Measurements from ENCODE around the gene OXSR1. TPM values are rescaled to one million over a fixed set of nuclear protein-coding genes. Genes with fewer than 3 reads are reported as not detected.

Gene OXSR1
- total RNA-seq, 1 experiment from 2014 or later = 35.1 TPM

DNA sequence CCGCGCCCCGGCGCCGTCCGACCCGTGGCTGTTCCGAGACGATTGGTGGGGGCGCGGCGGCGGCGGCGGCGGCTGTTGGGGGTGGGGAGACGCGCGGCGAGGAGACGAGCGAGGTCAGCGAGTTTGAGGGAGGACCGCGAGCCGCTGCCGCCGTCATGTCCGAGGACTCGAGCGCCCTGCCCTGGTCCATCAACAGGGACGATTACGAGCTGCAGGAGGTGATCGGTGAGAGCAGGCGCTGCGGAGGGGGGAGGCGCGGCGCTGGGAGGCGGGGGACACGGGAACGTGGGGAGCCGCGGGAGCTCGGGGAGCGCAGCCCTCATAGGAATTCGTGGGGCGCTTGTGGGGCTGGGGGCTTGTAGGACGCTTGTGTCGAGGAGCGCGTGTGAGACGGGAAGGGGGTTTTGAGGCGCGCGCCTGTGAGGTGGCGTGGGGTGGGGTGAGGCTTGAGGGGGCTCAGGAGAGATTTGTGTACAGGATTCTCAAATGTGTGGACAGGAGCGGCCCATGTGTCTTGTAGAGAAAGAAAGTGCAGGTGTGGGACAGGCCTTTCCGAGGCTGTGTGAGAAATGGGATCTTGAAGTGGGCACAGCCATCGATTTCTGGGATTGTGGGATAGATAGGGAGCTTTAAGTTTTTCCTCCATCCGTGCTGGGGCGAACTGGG, 518 bp downstream of the OXSR1 start:
- no peaks in the 10 kb centered on the region for H3K9me2 ChIP-seq (ENCODE audit: insufficient read depth)
- no peaks in the 10 kb centered on the region for H3K36me3 ChIP-seq (ENCODE audit: control insufficient read depth in 1 of 2, insufficient read depth in 2 of 2, low read length in 2 of 2)
- DNase-seq (ENCODE audit: low read depth, low spot score) = no peak
- H3K27ac ChIP-seq (ENCODE audit: low read depth, low read length) = peak overlapping the region; percentile 90
- ChIA-PET CTCF (interaction anchor here (0.7 to 2.0 kb wide), 2 partner anchors 12 to 24 kb away, joined by 3 to 9 read pairs; no protein-coding TSS in a partner anchor), POLR2A (interaction anchor here (0.7 to 2.4 kb wide), 3 partner anchors 29 to 315 kb away, joined by 3 to 19 read pairs (median 4); partner anchors contain the start of gene ACAA1), RAD21 (ENCODE audit: low non-redundant PET in 1 of 2, low total read pairs in 2 of 2, uncharacterized antibody in 2 of 2, unreplicated experiment in 2 of 2) (no interaction called here)
- H3K4me1 ChIP-seq (ENCODE audit: control insufficient read depth in 1 of 2, insufficient read depth in 2 of 2, low read length in 2 of 2) = peaks cover 6 to 43% of the 10 kb centered on the region in 2 experiments; a peak in 3 of 4 replicates
- BruUV-seq (replicated peaks) = no TSS peak
- peaks cover 4% of the 10 kb centered on the region; the same call in 1 of the 2 replicates for H4K20me1 ChIP-seq (ENCODE audit: insufficient read depth)
- peaks cover 56% of the 10 kb centered on the region for H3K79me2 ChIP-seq (ENCODE audit: insufficient read depth, low read length)
- peak overlapping the region; percentile 88 to 92 for H3K4me3 ChIP-seq (replicated peaks in 1 of 2; ENCODE audit: low read depth in 1 of 2, low read length in 2 of 2)
- no peak overlapping the region for H2AFZ ChIP-seq (ENCODE audit: low read depth, low read length, poor library complexity, severe bottlenecking)
- peak overlapping the region; percentile 77 for H3K4me2 ChIP-seq (ENCODE audit: low read length)
- intact Hi-C loops (cut with micrococcal nuclease) = loop anchor here (2.0 kb wide), 1 partner anchor 29 kb away; the partner anchor contains the start of gene ACAA1
- no peaks in the 10 kb centered on the region for H3K9me3 ChIP-seq (ENCODE audit: control insufficient read depth in 1 of 2, insufficient read depth in 1 of 2, low read depth in 1 of 2, low read length in 2 of 2)
- peak overlapping the region; percentile 94 for H3K9ac ChIP-seq (ENCODE audit: low read length)
- no peaks in the 10 kb centered on the region for H3K27me3 ChIP-seq (ENCODE audit: insufficient read depth, low read length)
- ATAC-seq = no peak
- no peak for TF ChIP-seq JUND (IDR thresholded peaks at IDR 0.05)
- TF ChIP-seq EZH2phosphoT487 (IDR thresholded peaks at IDR 0.05; ENCODE audit: borderline replicate concordance) = no peak
- no peak for TF ChIP-seq TCF7L2 (IDR thresholded peaks at IDR 0.05; ENCODE audit: borderline replicate concordance, extremely low read depth, insufficient read depth, insufficient read length)
- TF ChIP-seq ZNF274 (IDR thresholded peaks at IDR 0.05; ENCODE audit: low read depth, low read length) = no peak
- TF ChIP-seq, protein P1, sequence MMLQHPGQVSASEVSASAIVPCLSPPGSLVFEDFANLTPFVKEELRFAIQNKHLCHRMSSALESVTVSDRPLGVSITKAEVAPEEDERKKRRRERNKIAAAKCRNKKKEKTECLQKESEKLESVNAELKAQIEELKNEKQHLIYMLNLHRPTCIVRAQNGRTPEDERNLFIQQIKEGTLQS (IDR thresholded peaks at IDR 0.05) = no peak
- TF ChIP-seq, protein P2, sequence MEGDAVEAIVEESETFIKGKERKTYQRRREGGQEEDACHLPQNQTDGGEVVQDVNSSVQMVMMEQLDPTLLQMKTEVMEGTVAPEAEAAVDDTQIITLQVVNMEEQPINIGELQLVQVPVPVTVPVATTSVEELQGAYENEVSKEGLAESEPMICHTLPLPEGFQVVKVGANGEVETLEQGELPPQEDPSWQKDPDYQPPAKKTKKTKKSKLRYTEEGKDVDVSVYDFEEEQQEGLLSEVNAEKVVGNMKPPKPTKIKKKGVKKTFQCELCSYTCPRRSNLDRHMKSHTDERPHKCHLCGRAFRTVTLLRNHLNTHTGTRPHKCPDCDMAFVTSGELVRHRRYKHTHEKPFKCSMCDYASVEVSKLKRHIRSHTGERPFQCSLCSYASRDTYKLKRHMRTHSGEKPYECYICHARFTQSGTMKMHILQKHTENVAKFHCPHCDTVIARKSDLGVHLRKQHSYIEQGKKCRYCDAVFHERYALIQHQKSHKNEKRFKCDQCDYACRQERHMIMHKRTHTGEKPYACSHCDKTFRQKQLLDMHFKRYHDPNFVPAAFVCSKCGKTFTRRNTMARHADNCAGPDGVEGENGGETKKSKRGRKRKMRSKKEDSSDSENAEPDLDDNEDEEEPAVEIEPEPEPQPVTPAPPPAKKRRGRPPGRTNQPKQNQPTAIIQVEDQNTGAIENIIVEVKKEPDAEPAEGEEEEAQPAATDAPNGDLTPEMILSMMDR (IDR thresholded peaks at IDR 0.05 in 2 of 3, conservative IDR thresholded peaks at IDR 0.05 in 1 of 3; ENCODE audit: borderline replicate concordance in 1 of 3, insufficient read depth in 1 of 3, low read depth in 2 of 3, low read length in 2 of 3) = no peak
- no peak for TF ChIP-seq RAD21 (IDR thresholded peaks at IDR 0.05; ENCODE audit: low read depth)
- no peak for TF ChIP-seq CEBPB (IDR thresholded peaks at IDR 0.05; ENCODE audit: low read depth)
- TF ChIP-seq SP1 (IDR thresholded peaks at IDR 0.05; ENCODE audit: low read depth) = no peak
- no peak for TF ChIP-seq EGR1 (IDR thresholded peaks at IDR 0.05; ENCODE audit: low read depth)
- TF ChIP-seq FOSL1 (IDR thresholded peaks at IDR 0.05; ENCODE audit: low read depth) = no peak
- TF ChIP-seq, protein P3, sequence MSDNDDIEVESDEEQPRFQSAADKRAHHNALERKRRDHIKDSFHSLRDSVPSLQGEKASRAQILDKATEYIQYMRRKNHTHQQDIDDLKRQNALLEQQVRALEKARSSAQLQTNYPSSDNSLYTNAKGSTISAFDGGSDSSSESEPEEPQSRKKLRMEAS (IDR thresholded peaks at IDR 0.05) = 0 out of 2 replicates have a peak, but pooled peaks have one; percentile 15
- no peak for TF ChIP-seq POLR2A (IDR thresholded peaks at IDR 0.05; ENCODE audit: borderline replicate concordance, extremely low read depth, insufficient read depth, insufficient read length)
- peak; percentile 44; the same call in 1 of the 2 replicates for TF ChIP-seq SIN3A (IDR thresholded peaks at IDR 0.05; ENCODE audit: low read depth)
- no peak for TF ChIP-seq EZH2 (IDR thresholded peaks at IDR 0.05)
- TF ChIP-seq, protein P4, sequence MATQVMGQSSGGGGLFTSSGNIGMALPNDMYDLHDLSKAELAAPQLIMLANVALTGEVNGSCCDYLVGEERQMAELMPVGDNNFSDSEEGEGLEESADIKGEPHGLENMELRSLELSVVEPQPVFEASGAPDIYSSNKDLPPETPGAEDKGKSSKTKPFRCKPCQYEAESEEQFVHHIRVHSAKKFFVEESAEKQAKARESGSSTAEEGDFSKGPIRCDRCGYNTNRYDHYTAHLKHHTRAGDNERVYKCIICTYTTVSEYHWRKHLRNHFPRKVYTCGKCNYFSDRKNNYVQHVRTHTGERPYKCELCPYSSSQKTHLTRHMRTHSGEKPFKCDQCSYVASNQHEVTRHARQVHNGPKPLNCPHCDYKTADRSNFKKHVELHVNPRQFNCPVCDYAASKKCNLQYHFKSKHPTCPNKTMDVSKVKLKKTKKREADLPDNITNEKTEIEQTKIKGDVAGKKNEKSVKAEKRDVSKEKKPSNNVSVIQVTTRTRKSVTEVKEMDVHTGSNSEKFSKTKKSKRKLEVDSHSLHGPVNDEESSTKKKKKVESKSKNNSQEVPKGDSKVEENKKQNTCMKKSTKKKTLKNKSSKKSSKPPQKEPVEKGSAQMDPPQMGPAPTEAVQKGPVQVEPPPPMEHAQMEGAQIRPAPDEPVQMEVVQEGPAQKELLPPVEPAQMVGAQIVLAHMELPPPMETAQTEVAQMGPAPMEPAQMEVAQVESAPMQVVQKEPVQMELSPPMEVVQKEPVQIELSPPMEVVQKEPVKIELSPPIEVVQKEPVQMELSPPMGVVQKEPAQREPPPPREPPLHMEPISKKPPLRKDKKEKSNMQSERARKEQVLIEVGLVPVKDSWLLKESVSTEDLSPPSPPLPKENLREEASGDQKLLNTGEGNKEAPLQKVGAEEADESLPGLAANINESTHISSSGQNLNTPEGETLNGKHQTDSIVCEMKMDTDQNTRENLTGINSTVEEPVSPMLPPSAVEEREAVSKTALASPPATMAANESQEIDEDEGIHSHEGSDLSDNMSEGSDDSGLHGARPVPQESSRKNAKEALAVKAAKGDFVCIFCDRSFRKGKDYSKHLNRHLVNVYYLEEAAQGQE (IDR thresholded peaks at IDR 0.05; ENCODE audit: low read depth) = no peak
- TF ChIP-seq, protein P5, sequence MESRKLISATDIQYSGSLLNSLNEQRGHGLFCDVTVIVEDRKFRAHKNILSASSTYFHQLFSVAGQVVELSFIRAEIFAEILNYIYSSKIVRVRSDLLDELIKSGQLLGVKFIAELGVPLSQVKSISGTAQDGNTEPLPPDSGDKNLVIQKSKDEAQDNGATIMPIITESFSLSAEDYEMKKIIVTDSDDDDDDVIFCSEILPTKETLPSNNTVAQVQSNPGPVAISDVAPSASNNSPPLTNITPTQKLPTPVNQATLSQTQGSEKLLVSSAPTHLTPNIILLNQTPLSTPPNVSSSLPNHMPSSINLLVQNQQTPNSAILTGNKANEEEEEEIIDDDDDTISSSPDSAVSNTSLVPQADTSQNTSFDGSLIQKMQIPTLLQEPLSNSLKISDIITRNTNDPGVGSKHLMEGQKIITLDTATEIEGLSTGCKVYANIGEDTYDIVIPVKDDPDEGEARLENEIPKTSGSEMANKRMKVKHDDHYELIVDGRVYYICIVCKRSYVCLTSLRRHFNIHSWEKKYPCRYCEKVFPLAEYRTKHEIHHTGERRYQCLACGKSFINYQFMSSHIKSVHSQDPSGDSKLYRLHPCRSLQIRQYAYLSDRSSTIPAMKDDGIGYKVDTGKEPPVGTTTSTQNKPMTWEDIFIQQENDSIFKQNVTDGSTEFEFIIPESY (IDR thresholded peaks at IDR 0.05; ENCODE audit: extremely low read depth, insufficient replicate concordance, low read length) = no peak
- TF ChIP-seq ZFX (IDR thresholded peaks at IDR 0.05) = 0 out of 2 replicates have a peak, but pooled peaks have one; percentile 42
- no peak for TF ChIP-seq ELF1 (IDR thresholded peaks at IDR 0.05; ENCODE audit: borderline replicate concordance, low read depth)

Measured in HCT116 (cell line).